HepG2 (cell line): Measurements from ENCODE around the gene SEPHS2. TPM values are rescaled to one million over a fixed set of nuclear protein-coding genes. Genes with fewer than 3 reads are reported as not detected.

ENCODE experiments used
- CEBPB ChIP-seq: IDR thresholded peaks from 2 replicates; pipeline ENCODE4 v1.6.1; 2011; ENCODE audit warnings: low read depth, low read length, improper control_type of control experiment, borderline replicate concordance
- GLI4 ChIP-seq: sonication (generic); formaldehyde crosslinking; IDR thresholded peaks from 2 replicates; pipeline ENCODE4 v1.5.1; 2020; ENCODE audit warnings: missing genetic modification reagents, mild to moderate bottlenecking, moderate library complexity, borderline replicate concordance
- NFYC ChIP-seq: IDR thresholded peaks from 2 replicates; pipeline ENCODE4 v1.6.1; 2016; ENCODE audit warnings: missing genetic modification reagents, missing compliant biosample characterization
- POGK ChIP-seq: sonication (generic); formaldehyde crosslinking; conservative IDR thresholded peaks from 2 replicates; pipeline ENCODE4 v1.8.0; 2022; ENCODE audit warnings: mild to moderate bottlenecking, moderate library complexity, missing genetic modification reagents
- POLR2AphosphoS5 ChIP-seq: IDR thresholded peaks from 2 replicates; pipeline ENCODE4 v1.6.1; 2012; ENCODE audit warnings: low read depth, low read length
- REST ChIP-seq, 2 experiments: IDR thresholded peaks; 2 replicates each; pipeline ENCODE4 v1.6.1; 2011 to 2012; ENCODE audit warnings: low read length in 2 of 2, borderline replicate concordance in 1 of 2, low read depth in 1 of 2, mild to moderate bottlenecking in 1 of 2, moderate library complexity in 1 of 2
- RXRA ChIP-seq: sonication (generic); formaldehyde crosslinking; IDR thresholded peaks from 2 replicates; pipeline ENCODE4 v1.5.1; 2020; ENCODE audit warnings: missing genetic modification reagents
- WIZ ChIP-seq: sonication (generic); formaldehyde crosslinking; IDR thresholded peaks from 2 replicates; pipeline ENCODE4 v1.5.1; 2020; ENCODE audit warnings: mild to moderate bottlenecking, missing genetic modification reagents
- ZFAT ChIP-seq: sonication (generic); formaldehyde crosslinking; conservative IDR thresholded peaks from 2 replicates; pipeline ENCODE4 v1.8.1; 2023; ENCODE audit warnings: missing genetic modification reagents, inconsistent platforms
- ZNF317 ChIP-seq: sonication (generic); formaldehyde crosslinking; IDR thresholded peaks from 2 replicates; pipeline ENCODE4 v1.5.0; 2020; ENCODE audit warnings: mild to moderate bottlenecking, missing genetic modification reagents
- ZNF331 ChIP-seq: sonication (generic); formaldehyde crosslinking; IDR thresholded peaks from 2 replicates; pipeline ENCODE4 v1.4.0; 2020; ENCODE audit warnings: missing genetic modification reagents
- ZNF383 ChIP-seq: sonication (generic); formaldehyde crosslinking; IDR thresholded peaks from 2 replicates; pipeline ENCODE4 v1.4.0; 2020; ENCODE audit warnings: missing genetic modification reagents, mild to moderate bottlenecking, borderline replicate concordance
- ZNF451 ChIP-seq: sonication (generic); formaldehyde crosslinking; IDR thresholded peaks from 2 replicates; pipeline ENCODE4 v1.5.0; 2020; ENCODE audit warnings: mild to moderate bottlenecking, missing genetic modification reagents
- ZNF629 ChIP-seq: sonication (generic); formaldehyde crosslinking; conservative IDR thresholded peaks from 2 replicates; pipeline ENCODE4 v1.5.0; 2020; ENCODE audit warnings: missing genetic modification reagents
- ZSCAN29 ChIP-seq: sonication (generic); formaldehyde crosslinking; conservative IDR thresholded peaks from 2 replicates; pipeline ENCODE4 v1.4.0; 2020; ENCODE audit warnings: mild to moderate bottlenecking, missing genetic modification reagents
- polyA plus RNA-seq, 8 experiments: library from polyadenylated mRNA; depleted of rRNA in 3 of 8; stranded (reverse) in 7 of 8; unstranded in 1 of 8; fragments of >200 nt; fragmentation: Illumina TruSeq in 4 of 8; extraction: Trizol in 4 of 8; gene quantifications; 2 replicates each; pipeline versions ENCODE4 v1.2.1 to v1.2.3, GENCODE V29; 2011 to 2016; ENCODE audit warnings: low read depth in 4 of 8, missing spikeins in 1 of 8, mixed read lengths in 1 of 8; ENCODE audit not compliant: insufficient read depth in 1 of 8
- total RNA-seq, 5 experiments: library from RNA; depleted of rRNA; stranded (reverse); fragments of >200 nt; fragmentation: Illumina TruSeq; extraction: Trizol; gene quantifications; 2 replicates each; pipeline ENCODE4 v1.2.3, GENCODE V29; 2016; ENCODE audit warnings: low read depth in 1 of 5
- TF ChIP-seq, protein P1 (sequence below): sonication (generic); formaldehyde crosslinking; IDR thresholded peaks from 2 replicates; pipeline ENCODE4 v1.5.0; 2020; ENCODE audit warnings: mild to moderate bottlenecking, low read depth, missing genetic modification reagents, borderline replicate concordance
- TF ChIP-seq, protein P2 (sequence below): sonication (generic); formaldehyde crosslinking; conservative IDR thresholded peaks from 2 replicates; pipeline ENCODE4 v1.4.0; 2020; ENCODE audit warnings: missing genetic modification reagents
- TF ChIP-seq, protein P3 (sequence below): sonication (generic); formaldehyde crosslinking; IDR thresholded peaks from 2 replicates; pipeline ENCODE4 v1.5.0; 2020; ENCODE audit warnings: mild to moderate bottlenecking, missing genetic modification reagents
- TF ChIP-seq, protein P4 (sequence below): sonication (generic); formaldehyde crosslinking; IDR thresholded peaks from 2 replicates; pipeline ENCODE4 v1.8.1; 2023; ENCODE audit warnings: mild to moderate bottlenecking, missing genetic modification reagents

The SEPHS2 gene
- total and polyA plus RNA-seq, 2 of the 13 experiments (the other 11 are each of a cell fraction or from before 2014, with no cell fraction given) = 20.7 to 127 TPM

- TF ChIP-seq POGK (CRISPR knock-in tag) = no peak
- TF ChIP-seq CEBPB = no peak
- peak; percentile 70; the same call in 1 of the 2 replicates for TF ChIP-seq ZNF317 (CRISPR knock-in tag)
- no peak for TF ChIP-seq ZFAT (CRISPR knock-in tag)
- peak; percentile 76 for TF ChIP-seq RXRA (CRISPR knock-in tag)
- TF ChIP-seq, protein P1, sequence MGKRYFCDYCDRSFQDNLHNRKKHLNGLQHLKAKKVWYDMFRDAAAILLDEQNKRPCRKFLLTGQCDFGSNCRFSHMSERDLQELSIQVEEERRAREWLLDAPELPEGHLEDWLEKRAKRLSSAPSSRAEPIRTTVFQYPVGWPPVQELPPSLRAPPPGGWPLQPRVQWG (CRISPR knock-in tag) = no peak
- no peak for TF ChIP-seq WIZ (CRISPR knock-in tag)
- TF ChIP-seq ZNF451 (CRISPR knock-in tag) = no peak
- TF ChIP-seq, protein P2, sequence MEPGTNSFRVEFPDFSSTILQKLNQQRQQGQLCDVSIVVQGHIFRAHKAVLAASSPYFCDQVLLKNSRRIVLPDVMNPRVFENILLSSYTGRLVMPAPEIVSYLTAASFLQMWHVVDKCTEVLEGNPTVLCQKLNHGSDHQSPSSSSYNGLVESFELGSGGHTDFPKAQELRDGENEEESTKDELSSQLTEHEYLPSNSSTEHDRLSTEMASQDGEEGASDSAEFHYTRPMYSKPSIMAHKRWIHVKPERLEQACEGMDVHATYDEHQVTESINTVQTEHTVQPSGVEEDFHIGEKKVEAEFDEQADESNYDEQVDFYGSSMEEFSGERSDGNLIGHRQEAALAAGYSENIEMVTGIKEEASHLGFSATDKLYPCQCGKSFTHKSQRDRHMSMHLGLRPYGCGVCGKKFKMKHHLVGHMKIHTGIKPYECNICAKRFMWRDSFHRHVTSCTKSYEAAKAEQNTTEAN (CRISPR knock-in tag) = no peak; the same call in 1 of the 2 replicates
- TF ChIP-seq REST (IDR thresholded peaks at IDR 0.05; ENCODE audit: borderline replicate concordance in 1 of 2, low read depth in 1 of 2, low read length in 2 of 2) = 0 out of 4 replicates have a peak, but pooled peaks of 1 of the 2 experiments have one; percentile 17
- 0 out of 2 replicates have a peak, but pooled peaks have one; percentile 30 for TF ChIP-seq ZSCAN29 (CRISPR knock-in tag)
- TF ChIP-seq ZNF331 = peak; percentile 37; the same call in 1 of the 2 replicates
- no peak for TF ChIP-seq NFYC (CRISPR knock-in tag)
- TF ChIP-seq, protein P3, sequence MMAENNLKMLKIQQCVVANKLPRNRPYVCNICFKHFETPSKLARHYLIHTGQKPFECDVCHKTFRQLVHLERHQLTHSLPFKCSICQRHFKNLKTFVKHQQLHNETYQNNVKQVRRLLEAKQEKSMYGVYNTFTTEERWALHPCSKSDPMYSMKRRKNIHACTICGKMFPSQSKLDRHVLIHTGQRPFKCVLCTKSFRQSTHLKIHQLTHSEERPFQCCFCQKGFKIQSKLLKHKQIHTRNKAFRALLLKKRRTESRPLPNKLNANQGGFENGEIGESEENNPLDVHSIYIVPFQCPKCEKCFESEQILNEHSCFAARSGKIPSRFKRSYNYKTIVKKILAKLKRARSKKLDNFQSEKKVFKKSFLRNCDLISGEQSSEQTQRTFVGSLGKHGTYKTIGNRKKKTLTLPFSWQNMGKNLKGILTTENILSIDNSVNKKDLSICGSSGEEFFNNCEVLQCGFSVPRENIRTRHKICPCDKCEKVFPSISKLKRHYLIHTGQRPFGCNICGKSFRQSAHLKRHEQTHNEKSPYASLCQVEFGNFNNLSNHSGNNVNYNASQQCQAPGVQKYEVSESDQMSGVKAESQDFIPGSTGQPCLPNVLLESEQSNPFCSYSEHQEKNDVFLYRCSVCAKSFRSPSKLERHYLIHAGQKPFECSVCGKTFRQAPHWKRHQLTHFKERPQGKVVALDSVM (CRISPR knock-in tag) = peak; percentile 100
- TF ChIP-seq, protein P4, sequence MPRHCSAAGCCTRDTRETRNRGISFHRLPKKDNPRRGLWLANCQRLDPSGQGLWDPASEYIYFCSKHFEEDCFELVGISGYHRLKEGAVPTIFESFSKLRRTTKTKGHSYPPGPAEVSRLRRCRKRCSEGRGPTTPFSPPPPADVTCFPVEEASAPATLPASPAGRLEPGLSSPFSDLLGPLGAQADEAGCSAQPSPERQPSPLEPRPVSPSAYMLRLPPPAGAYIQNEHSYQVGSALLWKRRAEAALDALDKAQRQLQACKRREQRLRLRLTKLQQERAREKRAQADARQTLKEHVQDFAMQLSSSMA (CRISPR knock-in tag) = no peak
- no peak; the same call in 1 of the 2 replicates for TF ChIP-seq ZNF629 (CRISPR knock-in tag)
- TF ChIP-seq ZNF383 (CRISPR knock-in tag) = no peak
- TF ChIP-seq POLR2AphosphoS5 = peak; percentile 79
- TF ChIP-seq GLI4 (CRISPR knock-in tag) = 0 out of 2 replicates have a peak, but pooled peaks have one; percentile 59
Observed at GRCh38 chr16:30447512-30448226, 2.0 kb upstream of the SEPHS2 start (continued).
